8988T (cell line): ENCODE data around the gene CDC14A.

Experiments used
- DNase-seq: peaks from one replicate; pipeline ENCODE4 v3.0.0; 2011

The CDC14A gene

DNA sequence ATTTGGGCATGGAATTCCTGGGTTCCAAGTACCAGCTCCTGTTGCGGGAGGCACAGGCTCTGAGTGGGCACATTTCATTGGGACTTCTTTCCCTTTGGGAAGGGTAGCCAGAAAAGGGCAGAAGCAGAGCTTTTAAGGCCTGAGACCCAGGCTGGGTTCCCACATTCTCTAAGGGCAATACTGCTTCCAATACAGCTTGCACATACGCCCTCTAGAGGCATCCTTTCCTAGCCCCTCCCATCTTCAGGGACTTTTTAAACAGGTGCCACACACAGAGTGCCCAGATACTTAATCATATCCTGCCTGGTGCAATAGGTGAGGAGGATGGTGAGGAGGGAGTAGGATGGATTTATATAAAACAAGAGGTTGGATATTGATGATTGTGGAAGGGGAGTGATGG lies 191.3 kb downstream of the CDC14A start:
- DNase-seq: peak; percentile 44

DNA sequence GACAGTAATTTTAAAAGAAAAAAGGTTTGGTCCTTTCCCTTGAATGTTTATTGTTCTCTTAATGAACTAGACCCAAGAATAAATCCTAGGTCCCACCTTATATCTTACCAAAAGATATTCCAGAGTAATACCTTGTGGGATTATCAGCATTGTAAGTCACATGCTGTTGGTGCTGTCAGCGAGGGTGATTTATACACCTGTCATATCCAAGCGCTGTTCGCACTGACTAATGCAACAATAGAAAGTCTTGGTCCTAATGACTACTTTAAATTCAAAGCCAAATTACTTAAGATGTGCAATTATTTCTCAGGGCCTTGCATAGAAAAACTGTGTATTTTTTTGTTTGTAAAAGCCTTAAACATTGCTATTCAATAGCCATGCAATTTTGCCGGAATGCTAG lies 192.5 kb downstream of the CDC14A start:
- no peak for DNase-seq

DNA sequence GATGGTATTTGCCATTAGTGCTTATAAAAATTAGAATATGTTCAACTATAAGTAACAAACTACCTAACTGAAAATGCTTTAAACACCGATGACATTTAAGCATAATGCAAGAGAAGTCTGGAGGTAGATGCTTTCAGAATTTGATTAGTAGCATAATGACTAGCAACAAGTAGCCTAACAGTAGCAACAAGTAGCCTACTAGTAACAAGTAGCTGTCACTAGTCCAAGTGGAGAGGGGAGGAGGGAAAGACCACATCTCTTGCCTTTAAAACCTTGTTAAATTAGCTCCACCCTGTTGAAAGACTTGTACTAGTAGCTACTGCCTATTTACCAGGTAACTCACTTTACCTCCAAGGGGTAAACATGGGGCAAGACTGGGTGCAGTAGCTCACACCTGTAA lies 193.5 kb downstream of the CDC14A start:
- DNase-seq: no peak

DNA sequence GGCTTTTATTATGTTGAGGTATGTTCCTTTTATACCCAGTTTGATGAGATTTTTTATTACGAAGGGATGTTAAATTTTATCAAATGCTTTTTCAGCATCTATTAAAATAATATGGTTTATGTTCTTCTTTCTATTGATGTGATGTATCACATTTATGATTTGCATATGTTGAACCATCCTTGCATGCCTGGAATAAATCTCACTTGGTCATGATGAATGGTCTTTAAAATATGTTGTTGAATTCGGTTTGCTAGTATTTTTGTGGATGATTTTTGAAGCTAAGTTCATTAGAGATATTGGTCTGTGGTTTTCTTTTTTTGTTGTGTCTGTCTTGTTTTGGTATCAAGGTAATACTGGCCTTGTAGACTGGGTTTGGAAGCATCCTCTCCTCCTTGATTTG lies 199.7 kb downstream of the CDC14A start:
- DNase-seq: no peak

DNA sequence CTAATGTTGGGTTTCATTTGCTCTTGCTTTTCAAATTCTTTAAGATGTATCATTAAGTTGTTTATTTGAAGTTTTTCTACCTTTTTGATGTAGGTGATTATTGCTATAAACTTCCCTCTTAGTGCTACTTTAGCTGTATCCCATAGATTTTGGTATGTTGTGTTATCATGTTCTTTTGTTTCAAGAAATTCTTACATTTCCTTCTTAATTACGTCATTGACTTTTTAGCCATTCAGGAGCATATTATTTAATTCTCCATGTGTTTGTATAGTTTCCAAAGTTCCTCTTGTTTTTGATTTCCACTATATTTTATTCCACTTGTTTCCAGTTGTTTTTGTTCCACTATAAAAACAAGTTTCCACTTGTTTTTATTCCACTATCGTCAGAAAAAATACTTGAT lies 200.6 kb downstream of the CDC14A start:
- DNase-seq: no peak

DNA sequence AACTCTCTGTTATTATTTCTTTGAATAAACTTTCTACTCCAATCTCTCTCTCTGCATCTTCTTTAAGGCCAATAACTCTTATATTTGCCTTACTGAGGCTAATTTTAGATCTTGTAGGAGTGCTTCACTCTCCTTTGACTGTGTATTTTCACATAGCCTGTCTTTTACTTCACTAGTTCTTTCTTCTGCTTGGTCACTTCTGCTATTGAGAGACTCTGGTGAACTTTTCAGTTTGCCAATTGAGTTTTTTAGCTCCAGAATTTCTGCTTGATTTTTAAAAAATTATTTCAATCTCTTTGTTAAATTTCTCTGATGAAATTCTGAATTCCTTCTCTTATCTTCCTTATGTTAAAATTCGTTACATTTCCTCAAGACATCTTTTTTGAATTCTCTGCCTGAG lies 203.9 kb downstream of the CDC14A start:
- DNase-seq: no peak

DNA sequence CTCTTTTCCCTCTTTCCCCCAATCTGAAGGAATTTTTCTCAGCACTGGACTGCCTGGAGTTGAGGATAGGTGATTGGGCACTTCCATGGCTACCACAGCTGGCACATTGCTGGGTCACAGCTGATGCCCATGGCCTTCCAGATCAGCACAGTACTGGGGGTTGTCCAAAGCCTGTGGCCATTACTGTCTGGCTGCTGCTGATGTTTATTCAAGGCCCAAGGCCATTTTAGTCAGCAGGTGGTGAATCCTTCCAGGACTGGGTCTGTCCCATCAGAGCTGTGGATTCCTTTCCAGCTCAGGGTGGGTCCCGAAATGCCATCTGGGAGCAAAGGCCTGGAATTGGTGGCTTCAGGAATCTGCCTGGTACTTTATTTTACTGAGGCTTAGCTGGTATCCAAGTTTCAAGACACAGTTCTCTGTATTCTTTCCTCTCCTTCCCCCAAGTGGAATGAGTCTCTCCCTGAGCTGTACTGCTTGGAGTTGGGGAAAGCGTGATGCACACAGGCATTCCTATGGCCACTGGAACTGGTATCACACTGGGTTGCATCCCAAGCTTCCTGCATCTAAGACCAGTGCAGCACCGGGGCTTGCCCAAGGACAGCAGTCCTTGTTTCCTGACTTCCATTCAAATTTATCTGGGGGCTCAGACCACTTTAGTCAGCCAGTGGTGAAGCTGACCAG lies 204.8 kb downstream of the CDC14A start:
- DNase-seq: no peak

DNA sequence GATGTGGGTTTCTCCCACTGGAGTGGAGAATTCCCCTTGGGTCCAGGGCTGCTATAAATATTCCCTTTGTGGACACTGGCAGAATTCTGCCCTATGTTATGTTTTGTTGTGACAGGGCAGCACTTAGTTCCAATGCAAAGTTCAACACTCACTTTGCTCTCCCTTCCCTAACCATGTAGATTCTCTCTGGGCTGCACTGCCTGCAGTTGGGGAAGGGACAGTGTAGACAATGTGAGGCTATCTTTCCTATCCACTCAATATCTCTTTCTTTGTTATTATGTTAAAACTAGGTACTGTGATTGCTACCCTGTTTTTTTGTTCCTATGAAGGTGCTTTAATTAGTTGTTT lies 205.3 kb downstream of the CDC14A start:
- DNase-seq: no peak

DNA sequence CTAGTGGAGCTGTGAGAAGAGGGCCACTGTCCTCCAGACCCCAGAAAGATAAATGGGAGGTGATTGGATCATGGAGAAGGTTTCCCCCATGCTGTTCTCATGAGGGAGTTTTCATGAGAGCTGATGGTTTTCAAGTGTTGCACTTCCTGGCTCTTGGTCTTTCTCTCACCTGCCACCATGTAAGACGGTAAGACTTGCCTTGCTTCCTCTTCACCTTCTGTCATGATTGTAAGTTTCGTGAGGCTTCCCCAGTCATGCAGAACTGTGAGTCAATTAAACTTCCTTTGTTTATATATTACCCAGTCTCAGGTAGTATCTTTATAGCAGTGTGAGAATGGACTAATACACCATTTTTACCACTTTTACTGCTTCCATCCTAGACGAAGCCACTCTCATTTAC lies 213.2 kb downstream of the CDC14A start:
- no peak for DNase-seq

DNA sequence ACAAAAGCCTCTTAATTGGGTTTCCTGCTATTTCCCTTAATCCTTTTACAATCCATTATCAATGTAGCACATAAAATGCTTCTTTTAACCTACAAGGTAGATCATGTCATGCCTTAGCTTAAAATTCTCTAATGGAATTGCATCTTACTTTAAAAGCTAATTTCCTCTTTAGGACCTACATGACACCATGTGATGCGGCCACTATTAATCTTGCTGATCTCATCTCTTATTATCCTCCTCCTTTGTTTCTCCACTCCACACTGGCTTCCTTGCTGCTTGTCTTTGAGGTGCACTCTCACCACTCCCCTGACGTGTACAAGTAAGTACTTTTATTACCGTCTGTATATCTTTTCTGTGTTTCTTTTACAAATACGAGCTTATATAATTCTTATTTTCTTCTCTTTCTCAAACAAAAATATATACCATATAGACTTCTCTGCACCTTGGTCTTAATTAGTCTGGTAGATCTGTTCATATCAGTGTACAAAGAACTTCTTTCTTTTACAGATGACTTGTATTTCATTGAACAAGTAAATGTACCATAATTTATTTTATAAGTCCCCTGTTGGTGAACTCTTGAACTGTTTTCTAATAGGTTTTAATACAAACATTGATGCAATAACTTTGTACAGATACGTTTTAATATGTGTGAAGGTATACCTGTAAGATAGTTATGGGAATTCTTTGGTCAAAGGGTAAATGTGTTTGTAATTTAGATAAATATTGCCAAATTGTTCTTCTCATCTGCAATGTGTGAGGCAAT lies 213.8 kb downstream of the CDC14A start:
- DNase-seq: no peak

DNA sequence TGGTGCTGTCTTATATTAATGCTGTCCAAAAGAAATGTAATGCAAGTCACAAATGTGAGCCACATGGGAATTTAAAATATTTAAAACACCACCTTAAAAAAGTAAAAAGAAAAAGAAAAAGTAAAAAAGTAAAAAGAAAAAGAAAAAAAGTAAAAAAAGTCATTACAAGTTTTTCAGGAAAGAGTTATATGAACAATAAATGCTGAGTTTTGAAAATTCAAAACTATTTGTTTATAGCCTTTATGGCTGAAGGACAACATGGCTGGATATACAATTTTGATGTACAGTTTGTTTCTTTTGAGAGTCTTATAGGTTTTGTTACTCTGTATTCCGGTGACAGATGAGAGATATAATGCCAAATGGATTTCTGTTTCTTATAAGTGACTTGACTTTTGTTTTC lies 214.8 kb downstream of the CDC14A start:
- DNase-seq: no peak
